Spleen (tissue), 11 donors: ENCODE results near the gene CFAP97D1. TPM values are rescaled to one million over a fixed set of nuclear protein-coding genes. Genes with fewer than 3 reads are reported as not detected.

Source experiments
- DNase-seq: peaks from one replicate; pipeline ENCODE4 v3.0.0-alpha.2; 2020
- H3K27ac ChIP-seq, 8 donors: fragments of 200-600 bp; sonication (generic) in 7 of 8; 1 replicate in 4 of 8; 2 replicates in 4 of 8; pipeline versions ENCODE4 v1.5.0 to v1.8.0; 2016 to 2021; ENCODE audit warnings: inconsistent platforms in 4 of 8, mild to moderate bottlenecking in 4 of 8, moderate library complexity in 1 of 8
- H3K27me3 ChIP-seq, 7 donors: fragments of 200-600 bp; sonication (generic) in 6 of 7; replicated peaks in 1 of 7; 1 replicate in 4 of 7; 2 replicates in 3 of 7; pipeline versions ENCODE4 v1.5.0 to v1.8.0; 2016 to 2021; ENCODE audit warnings: inconsistent platforms in 3 of 7, mild to moderate bottlenecking in 1 of 7
- H3K36me3 ChIP-seq, 6 donors: fragments of 200-600 bp; sonication (generic) in 5 of 6; 1 replicate in 4 of 6; 2 replicates in 2 of 6; pipeline versions ENCODE4 v1.5.0 to v1.8.0; 2016 to 2021; ENCODE audit warnings: inconsistent platforms in 2 of 6
- H3K4me1 ChIP-seq, 6 donors: fragments of 200-600 bp; sonication (generic) in 5 of 6; 1 replicate in 3 of 6; 2 replicates in 3 of 6; pipeline versions ENCODE4 v1.5.0 to v1.8.0; 2016 to 2021; ENCODE audit warnings: inconsistent platforms in 3 of 6
- H3K4me3 ChIP-seq, 8 donors: fragments of 200-600 bp; sonication (generic) in 7 of 8; 1 replicate in 4 of 8; 2 replicates in 4 of 8; pipeline versions ENCODE4 v1.5.0 to v1.8.0; 2016 to 2021; ENCODE audit warnings: inconsistent platforms in 4 of 8, mild to moderate bottlenecking in 4 of 8, moderate library complexity in 2 of 8
- H3K9me3 ChIP-seq, 8 donors: fragments of 200-600 bp; sonication (generic) in 7 of 8; 1 replicate in 4 of 8; 2 replicates in 4 of 8; pipeline versions ENCODE4 v1.5.0 to v1.8.0; 2016 to 2021; ENCODE audit warnings: inconsistent platforms in 4 of 8
- CTCF ChIP-seq, 11 experiments: fragments of 200-600 bp in 7 of 11; fragments of 450-650 bp in 4 of 11; sonication (generic) in 4 of 11; IDR thresholded peaks in 8 of 11; conservative IDR thresholded peaks in 3 of 11; 1 replicate in 7 of 11; 2 replicates in 4 of 11; pipeline versions ENCODE4 v1.4.0 to v1.8.0; 2016 to 2021; ENCODE audit warnings: antibody characterized with exemption in 11 of 11, inconsistent platforms in 4 of 11, mild to moderate bottlenecking in 1 of 11
- POLR2A ChIP-seq, 3 donors: fragments of 450-650 bp; IDR thresholded peaks; one replicate each; pipeline ENCODE4 v1.5.1; 2017; ENCODE audit warnings: antibody characterized with exemption in 3 of 3, mild to moderate bottlenecking in 1 of 3
- POLR2AphosphoS5 ChIP-seq, 3 donors: sonication (generic); formaldehyde crosslinking; IDR thresholded peaks; one replicate each; pipeline ENCODE4 v1.5.1; 2017; ENCODE audit warnings: antibody characterized with exemption in 3 of 3
- WGBS, 5 donors: extraction: QIAGEN DNeasy Blood & Tissue Kit in 3 of 5; methylation state at CpG; one replicate each; pipeline versions ENCODE4 v1.1.5 to v1.1.7; 2013 to 2018; 5-methylcytosine and 5-hydroxymethylcytosine counted together
- intact Hi-C: fragments of 100-400 bp; cut with DNase I; formaldehyde crosslinking; loops from one replicate; pipeline ENCODE4 v1.15.0; 2023; ENCODE audit warnings: low total_unique reads
- polyA plus RNA-seq, 3 donors: library from polyadenylated mRNA; stranded (reverse); fragments of 200-250 nt; gene quantifications; one replicate each; pipeline ENCODE4 v1.2.1, GENCODE V29; 2013
- total RNA-seq, 7 donors: library from RNA; depleted of rRNA in 3 of 7; stranded (reverse); fragments of >200 nt in 3 of 7; fragmentation: NEBNext Ultra II Directional in 4 of 7; extraction: Animal tissue kit (Norgen Biotek cat#: 25700) in 4 of 7; gene quantifications; one replicate each; pipeline versions ENCODE4 v1.1.0 to v1.2.1, GENCODE V29; 2016 to 2021
- donor health status: healthy with polysubstance abuse.
- donor health status: DM: no; HTN: no; CAD: no; lungs with moderate emphysema.
- donor health status: DM: no; HTN: no; CAD: no.
- donor health status: Bipolar disorder and iron deficiency.
- donor health status: healthy.
- donor health status: DM: no; HTN: no; CAD: no.
- donor health status: DM: yes; HTN: yes; CAD: no.

The CFAP97D1 gene
- total and polyA plus RNA-seq, 10 donors: 0.06 to 0.32 (median 0.19) TPM; not detected in 5

DNA sequence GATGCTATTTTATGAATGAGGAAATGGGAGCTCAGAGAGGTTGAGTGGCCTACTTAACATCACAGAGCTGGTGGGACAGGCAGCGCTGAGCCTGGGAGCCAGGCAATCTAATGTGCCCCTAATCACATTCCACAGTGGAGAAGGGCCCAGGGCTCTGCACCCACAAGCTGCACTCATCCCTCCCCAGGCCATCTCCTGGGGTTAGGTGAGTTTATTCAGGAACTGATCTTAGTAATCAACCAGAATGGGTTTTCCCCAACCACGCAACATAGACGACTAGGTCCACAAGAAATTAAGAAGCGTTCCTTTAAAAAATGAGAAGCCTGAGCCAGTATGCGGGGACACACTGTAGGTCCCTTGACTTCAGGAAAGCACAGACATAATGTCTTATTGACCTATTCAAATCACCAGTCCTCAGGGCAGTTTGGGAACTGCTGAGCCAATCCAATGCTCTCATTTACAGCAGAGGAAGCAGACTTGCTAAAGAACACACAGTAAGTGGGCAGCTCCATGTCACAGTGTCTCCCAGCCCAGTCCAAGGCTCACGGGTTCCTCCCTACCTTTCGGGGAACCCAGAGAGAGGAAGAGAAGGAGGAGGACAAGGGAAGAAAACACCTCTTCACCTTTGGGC is 50.4 kb downstream of the CFAP97D1 start:
- Histone ChIP-seq H3K27me3 (peaks cover 0 to 42% (median 17%) of the 10 kb centered on the region in 7 donors), H3K4me1 (peaks cover 7 to 46% (median 26%) of the 10 kb centered on the region in 6 donors), H3K36me3 (peaks cover 0 to 7% (median 0%) of the 10 kb centered on the region in 6 donors), H3K4me3 (no peak overlapping the region), H3K9me3 (no peaks in the 10 kb centered on the region), H3K27ac (no peak overlapping the region)
- 79 to 89% (median 84%) methylated on average over 7 of the region's 7 CpGs for WGBS, 5 donors
- peak; percentile 14 for DNase-seq
- TF ChIP-seq CTCF (IDR thresholded peaks at IDR 0.05 in 8 of 11, conservative IDR thresholded peaks at IDR 0.05 in 3 of 11) (no peak), POLR2A (IDR thresholded peaks at IDR 0.05) (no peak), POLR2AphosphoS5 (IDR thresholded peaks at IDR 0.05) (no peak)
- intact Hi-C loops: no loop called here

- intact Hi-C loops: no loop called here
- no peaks in the 10 kb centered on the region for H3K9me3 ChIP-seq
- H3K27me3 ChIP-seq: peaks cover 0 to 42% (median 17%) of the 10 kb centered on the region in 7 donors
- no peak for TF ChIP-seq CTCF (IDR thresholded peaks at IDR 0.05 in 8 of 11, conservative IDR thresholded peaks at IDR 0.05 in 3 of 11)
- H3K36me3 ChIP-seq: peaks cover 0 to 7% (median 0%) of the 10 kb centered on the region in 6 donors
- peaks cover 7 to 46% (median 26%) of the 10 kb centered on the region in 6 donors for H3K4me1 ChIP-seq
- no peak overlapping the region for H3K27ac ChIP-seq
- 83 to 96% (median 87%) methylated on average over 5 to 8 of the region's 8 CpGs for WGBS, 5 donors
- H3K4me3 ChIP-seq: peak overlapping the region in 2 of 8 donors; percentile 59 to 78
- peak; percentile 56 for DNase-seq
These were observed 51.4 kb downstream of the CFAP97D1 start for GRCh38 chr17:43831633-43832032.

- Histone ChIP-seq H3K36me3 (peaks cover 0 to 7% (median 0%) of the 10 kb centered on the region in 6 donors), H3K4me1 (peaks cover 7 to 46% (median 26%) of the 10 kb centered on the region in 6 donors), H3K9me3 (no peaks in the 10 kb centered on the region), H3K27ac (peak overlapping the region in 5 of 8 donors; percentile 8 to 69 (median 47)), H3K27me3 (peaks cover 0 to 42% (median 17%) of the 10 kb centered on the region in 7 donors), H3K4me3 (peak overlapping the region; percentile 41 to 78 (median 54))
- 12 to 38% (median 16%) methylated on average over 13 to 50 of the region's 51 CpGs for WGBS, 5 donors
- DNase-seq: peak; percentile 72
- intact Hi-C loops: no loop called here
- no peak for TF ChIP-seq POLR2AphosphoS5 (IDR thresholded peaks at IDR 0.05)
- TF ChIP-seq CTCF (IDR thresholded peaks at IDR 0.05 in 8 of 11, conservative IDR thresholded peaks at IDR 0.05 in 3 of 11): no peak
- no peak for TF ChIP-seq POLR2A (IDR thresholded peaks at IDR 0.05)
These were observed 52.1 kb downstream of the CFAP97D1 start for GRCh38 chr17:43832168-43832975.
